HG02571 (cell line): ENCODE results near the gene CTSS.
"Not testable (repeated sequence)": the region's sequence is repeated elsewhere in the genome, so short reads cannot be mapped to it uniquely, and the experiment has no call there.

ENCODE experiments used
- ATAC-seq: cut with Tn5 transposase; IDR thresholded peaks from one replicate; pipeline ENCODE4 v1.9.1; 2021; ENCODE audit warnings: mild to moderate bottlenecking, moderate library complexity; ENCODE audit not compliant: unreplicated experiment

CTSS gene

DNA sequence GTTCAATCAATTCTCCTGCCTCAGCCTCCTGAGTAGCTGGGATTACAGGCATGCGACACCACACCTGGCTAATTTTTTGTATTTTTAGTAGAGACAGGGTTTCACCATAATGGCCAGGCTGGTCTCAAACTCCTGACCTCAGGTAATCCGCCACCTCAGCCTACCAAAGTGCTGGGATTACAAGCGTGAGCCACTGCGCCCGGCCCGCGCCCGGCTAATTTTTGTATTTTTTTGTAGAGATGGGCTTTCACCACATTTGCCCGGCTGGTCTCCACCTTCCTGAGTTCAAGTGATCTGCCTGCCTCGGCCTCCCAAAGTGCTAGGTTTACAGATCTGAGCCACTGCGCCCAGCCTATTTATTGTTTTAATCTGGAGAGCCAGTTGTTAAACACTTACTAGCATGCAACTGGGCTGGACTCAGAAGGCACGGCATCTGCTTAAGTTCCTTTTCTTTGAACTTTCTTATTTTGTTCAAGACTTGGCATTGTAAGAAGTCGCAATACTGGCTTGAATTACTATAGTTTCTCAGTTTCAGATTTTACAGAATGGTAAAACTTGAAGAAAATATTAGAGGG lies 10.4 kb upstream of the CTSS start:
- not testable (repeated sequence) for ATAC-seq

- ATAC-seq: no peak
Measured at GRCh38 chr1:150775276-150775675, 9.7 kb upstream of the CTSS start.

GRCh38 chr1:150772326-150772725 lies 6.7 kb upstream of the CTSS start:
- ATAC-seq: no peak

GRCh38 chr1:150767704-150768103 lies 2.1 kb upstream of the CTSS start:
- ATAC-seq: not testable (repeated sequence)

GRCh38 chr1:150765977-150766301 lies 361 bp upstream of the CTSS start:
- ATAC-seq: not testable (repeated sequence)

- ATAC-seq: no peak
Measured at GRCh38 chr1:150764617-150765101, 919 bp downstream of the CTSS start.

DNA sequence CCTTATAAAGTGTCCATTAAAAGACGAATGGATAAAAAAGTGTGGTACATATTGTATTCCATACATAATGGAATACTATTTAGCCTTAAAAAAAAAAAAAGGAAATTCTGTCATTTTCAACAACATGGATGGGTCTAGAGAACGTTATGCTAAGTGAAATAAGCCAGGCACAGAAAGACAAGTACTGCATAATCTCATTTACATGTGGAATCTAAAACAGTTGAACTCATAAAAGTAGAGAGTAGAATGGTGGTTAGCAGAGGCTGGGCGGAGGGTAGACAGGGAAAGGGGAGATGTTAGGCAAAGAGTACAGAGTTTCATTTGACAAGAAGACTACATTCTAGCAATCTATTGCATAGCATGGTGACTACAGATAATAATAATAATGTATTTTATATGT lies 2.6 kb downstream of the CTSS start:
- ATAC-seq: no peak

DNA sequence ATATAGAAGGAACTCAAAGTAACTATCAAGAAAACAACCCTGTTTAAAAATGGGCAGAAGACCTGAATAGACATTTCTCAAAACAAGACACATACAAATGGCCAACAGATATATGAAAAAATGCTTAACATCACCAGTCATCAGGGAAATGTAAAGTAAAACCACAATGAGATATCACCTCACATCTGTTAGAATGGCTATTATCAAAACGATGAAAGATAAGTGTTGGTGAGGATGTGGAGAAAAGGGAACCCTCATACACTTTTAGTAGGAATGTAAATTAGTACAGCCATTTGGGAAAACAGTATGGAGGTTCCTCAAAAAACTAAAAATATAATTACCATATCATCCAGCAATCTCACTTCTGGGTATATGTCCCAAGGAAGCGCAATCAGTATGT lies 3.0 kb downstream of the CTSS start:
- ATAC-seq: no peak

DNA sequence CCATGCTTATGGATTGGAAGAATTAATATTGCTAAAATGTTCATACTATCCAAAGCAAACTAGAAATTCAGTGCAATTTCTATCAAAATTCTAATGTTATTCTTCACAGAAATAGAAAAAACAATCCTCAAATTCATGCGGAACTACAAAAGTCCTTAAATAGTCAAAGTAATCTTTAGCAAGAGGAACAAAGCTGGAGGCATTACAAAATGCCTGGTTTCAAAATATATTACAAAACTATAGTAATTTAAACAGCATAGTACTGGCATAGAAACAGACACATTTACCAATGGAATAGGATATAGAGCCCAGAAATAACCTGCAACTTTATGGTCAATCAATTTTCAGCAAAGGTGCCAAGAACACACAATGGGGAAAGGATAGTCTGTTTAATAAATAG lies 3.8 kb downstream of the CTSS start:
- no peak for ATAC-seq

DNA sequence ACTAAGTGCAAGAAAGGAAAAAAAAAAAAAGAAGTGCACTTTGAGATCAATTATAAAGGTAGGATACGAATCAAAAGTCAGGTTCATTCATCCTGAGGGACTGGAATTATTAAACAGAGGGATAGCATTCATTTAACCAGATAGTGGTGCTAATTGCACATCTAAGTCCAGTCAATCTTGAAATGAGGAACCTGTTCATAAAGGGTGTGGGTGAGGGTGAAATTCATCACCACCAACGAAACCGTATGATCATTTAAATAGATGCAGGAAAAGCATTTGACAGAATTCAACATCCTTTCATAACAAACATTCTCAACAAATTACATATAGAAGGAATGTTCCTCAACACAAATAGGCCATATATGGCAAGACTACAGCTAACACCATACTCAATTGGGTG lies 5.6 kb downstream of the CTSS start:
- no peak for ATAC-seq

GRCh38 chr1:150753416-150753815 lies 12.2 kb downstream of the CTSS start:
- no peak for ATAC-seq

DNA sequence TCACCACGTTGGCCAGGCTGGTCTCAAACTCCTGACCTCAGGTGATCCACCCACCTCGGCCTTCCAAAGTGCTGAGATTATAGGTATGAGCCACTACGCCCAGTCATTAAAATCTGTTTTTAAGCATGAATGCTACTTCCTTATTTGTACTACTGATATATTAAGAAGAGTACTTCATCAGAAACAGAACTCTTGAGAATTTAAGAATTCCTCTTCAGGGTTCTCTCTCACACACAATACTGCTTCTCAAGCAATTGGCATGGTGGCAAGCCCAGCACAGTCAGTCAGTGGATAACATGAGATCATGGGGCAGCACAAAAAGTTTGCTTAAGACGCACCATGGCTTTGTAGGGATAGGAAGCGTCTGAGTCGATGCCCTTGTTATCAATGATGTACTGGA lies 14.1 kb downstream of the CTSS start:
- no peak for ATAC-seq

DNA sequence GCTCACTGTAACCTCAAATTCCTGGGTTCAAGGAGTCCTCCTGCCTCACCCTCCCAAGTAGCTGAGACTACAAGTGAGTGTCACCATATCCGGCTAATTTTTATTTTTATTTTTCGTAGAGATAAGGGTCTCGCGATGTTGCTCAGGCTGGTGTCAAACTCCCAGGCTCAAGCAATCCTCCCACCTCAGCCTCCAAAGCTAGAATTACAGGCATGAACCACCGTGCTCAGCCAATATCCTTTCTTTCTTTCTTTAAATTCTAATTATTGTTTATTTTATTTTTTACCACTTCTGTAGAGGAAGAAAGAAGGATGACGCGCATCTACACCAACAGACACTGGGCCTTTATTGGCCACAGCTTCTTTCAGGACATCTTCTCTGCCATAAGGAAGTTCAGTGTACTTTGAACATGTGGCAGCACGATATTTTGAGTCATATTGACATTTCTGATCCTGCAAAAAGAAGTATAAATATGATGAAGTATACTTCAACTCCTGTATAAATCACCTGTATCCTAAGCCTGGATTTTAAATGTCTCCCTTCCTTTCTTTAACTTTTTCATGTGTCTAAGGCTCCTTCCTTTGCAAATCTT lies 15.8 kb downstream of the CTSS start:
- no peak for ATAC-seq

DNA sequence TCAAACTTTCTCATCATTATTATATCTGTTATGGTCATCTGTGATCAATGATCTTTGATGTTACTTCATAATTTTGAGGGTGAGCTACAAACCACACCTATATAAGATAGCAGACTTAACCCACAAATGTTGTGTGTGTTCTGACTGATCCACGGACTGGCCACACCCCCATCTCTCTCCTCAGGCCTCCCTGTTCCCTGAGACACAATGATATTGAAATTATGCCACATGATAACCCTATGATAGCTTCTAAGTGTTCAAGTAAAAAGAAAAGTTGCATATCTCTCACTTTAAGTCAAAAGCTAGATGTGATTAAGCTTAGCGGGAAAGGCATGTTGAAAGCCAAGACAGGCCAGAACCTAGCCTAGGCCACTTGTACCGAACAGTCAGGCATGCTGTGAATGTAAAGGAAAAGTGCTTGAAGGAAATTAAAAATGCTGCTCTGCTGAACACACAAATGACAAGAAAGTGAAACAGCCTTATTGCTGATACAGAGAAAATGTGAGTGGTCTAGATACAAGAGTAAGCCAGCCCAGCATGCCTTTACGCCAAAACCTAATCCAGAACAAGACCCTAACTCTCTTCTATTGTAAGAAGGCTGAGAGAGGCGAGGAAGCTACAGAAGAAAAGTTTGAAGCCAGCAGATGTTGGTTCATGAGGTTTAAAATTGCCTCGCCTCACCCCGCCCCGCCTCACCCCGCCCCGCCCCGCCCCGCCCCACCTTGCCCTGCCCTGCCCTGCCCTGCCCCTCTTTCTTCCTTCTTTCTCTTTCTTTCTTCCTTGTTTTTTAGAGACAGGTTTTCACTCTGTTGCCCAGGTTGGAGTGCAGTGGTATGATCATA lies 16.5 kb downstream of the CTSS start:
- no peak for ATAC-seq

DNA sequence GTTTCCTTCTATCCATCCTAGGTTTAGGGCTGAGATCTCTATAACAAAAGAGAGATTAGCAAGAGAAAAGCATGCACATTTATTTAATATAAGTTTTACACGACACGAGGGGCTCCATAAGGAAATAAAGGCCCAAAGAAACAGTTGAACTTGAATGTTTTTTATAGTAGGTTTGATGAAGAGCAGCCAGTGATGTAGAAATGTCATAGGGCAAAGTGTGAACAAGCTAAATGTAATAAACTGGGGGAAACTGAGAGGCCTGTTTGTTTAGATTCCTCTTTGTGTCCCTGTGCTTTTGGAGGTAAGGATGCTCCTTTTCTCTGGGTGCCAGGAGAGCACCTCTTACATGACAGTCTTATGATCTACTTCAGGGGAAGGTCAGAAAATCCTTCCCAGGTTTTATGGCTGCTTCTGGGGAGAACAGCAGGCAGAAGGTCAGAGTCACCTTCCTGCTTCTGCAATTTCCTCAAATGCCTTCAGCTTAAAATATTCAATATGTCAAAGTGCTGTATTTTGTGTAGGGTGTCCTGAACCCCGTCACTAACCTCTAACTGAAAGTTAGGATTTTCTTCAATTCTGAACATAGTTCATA lies 35.4 kb downstream of the CTSS start:
- no peak for ATAC-seq

DNA sequence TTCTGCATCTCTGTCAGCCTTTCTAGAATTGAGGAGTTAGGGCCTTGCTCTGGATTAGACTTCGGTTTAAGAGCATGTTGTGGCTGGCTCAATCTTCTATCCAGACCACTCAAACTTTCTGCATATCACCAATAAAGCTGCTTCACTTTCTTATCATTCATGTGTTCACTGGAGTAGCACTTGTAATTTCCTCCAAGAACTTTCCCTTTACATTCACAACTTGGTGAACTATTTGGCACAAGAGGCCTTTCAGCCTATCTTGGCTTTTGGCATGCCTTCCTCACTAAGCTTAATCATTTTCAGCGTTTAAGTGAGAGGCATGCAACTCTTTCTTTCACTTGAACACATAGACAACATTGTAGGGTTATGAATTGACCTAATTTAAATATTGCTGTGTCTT lies 41.2 kb downstream of the CTSS start:
- ATAC-seq: no peak

GRCh38 chr1:150720703-150721102 lies 44.9 kb downstream of the CTSS start, which contains the start of gene HORMAD1:
Gene HORMAD1 (minus strand): TSS chr1:150720895. CDS start chr1:150719505, 1,390 bp downstream.
- no peak for ATAC-seq

- no peak for ATAC-seq
Measured at GRCh38 chr1:150720098-150720497, 45.5 kb downstream of the CTSS start.

DNA sequence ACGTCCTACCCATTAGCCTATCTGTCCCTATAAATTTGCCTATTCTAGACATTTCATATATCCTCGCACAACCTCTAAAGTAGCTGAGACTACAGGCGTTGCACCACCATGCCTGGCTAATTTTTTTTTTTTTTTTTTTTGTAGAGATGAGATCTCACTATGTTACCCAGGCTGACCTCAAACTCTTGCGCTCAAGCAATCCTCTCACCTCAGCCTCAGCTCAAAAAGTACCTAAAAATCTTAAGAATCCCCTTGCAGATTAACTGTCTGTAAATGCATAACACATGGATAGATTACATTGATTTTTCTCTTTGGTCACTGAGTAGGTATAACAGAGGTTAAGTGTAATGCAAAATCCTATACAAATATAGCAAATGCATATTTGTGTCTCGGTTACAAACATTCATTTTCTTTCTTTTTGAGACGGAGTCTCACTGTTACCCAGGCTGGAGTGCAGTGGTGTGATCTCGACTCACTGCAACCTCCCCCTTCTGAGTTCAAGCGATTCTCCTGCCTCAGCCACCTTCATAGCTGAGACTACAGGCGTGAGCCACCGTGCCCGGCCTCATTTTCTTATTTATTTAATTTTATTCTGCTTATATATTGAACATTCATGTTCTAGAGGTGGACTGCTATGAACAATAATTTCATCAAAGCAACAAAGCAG lies 47.2 kb downstream of the CTSS start:
- ATAC-seq: no peak

GRCh38 chr1:150709031-150709430 lies 56.5 kb downstream of the CTSS start:
- ATAC-seq: not testable (repeated sequence)

GRCh38 chr1:150708595-150708994 lies 57.0 kb downstream of the CTSS start:
- peak; percentile 71 for ATAC-seq
